ENCODE results near the gene WDR44. TPM values are rescaled to one million over a fixed set of nuclear protein-coding genes. Genes with fewer than 3 reads are reported as not detected.

The WDR44 gene
- total and polyA plus RNA-seq, 2 of the 13 experiments (the other 11 are each of a cell fraction or from before 2014, with no cell fraction given) = 2.2 to 4.3 TPM

DNA sequence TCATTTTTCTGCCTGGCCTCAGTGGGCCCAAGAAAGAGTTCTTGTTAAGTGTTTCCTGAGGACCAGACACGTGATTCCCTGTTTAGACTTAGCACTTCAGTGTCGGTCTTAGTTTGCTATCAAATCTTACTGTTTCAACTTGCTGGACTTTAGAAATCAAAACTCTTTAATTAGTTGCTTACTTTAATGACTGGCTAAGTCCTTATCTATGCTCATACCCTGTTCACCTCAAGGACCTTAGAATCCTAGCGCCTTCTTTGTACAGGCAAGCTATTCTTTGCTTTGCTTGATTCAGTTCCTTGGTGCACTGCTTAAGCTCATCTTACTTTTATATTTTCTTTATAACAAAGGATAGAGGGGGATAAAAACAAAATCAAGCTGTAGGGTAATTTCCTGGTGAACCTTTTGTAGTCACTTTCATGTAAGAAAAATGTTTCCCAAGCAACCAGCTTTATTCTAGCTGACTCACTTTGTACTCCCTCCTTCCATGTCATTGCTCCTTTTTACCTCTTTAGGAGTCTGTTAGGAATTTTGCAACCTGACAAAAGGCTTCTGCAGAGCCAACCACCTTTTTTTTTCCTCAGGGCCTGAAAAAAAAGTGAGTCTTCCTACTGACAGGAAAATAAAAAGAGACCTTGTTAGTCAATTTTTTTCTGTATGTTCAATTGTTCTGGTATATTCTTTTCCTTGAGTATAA lies 14.7 kb downstream of the WDR44 start (continued):
- no peak for TF ChIP-seq GMEB1 (CRISPR knock-in tag; IDR thresholded peaks at IDR 0.05; ENCODE audit: borderline replicate concordance)
- no peak for TF ChIP-seq ISL2 (CRISPR knock-in tag; IDR thresholded peaks at IDR 0.05)
- no peak for TF ChIP-seq ZIK1 (CRISPR knock-in tag; IDR thresholded peaks at IDR 0.05; ENCODE audit: borderline replicate concordance, low read depth)

DNA sequence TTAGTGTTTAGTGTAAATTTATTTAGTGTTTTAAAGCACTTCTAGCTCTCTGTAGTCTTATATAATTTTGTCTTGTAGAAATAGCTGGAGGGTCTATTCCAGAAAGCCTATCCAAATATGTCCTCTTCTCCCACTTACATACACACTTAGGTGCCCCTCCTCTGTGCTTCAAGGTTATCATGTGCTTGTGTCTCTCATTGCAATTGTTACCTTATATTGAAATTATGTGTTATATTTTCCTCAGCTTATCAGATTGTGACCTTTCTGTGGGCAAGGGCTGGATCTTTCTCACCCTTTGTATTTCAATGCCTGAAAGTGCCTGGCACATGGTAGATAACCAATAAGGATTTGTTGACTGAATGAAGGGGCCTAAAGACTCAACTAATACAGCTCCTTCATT lies 18.4 kb downstream of the WDR44 start:
- Histone ChIP-seq H3K4me3 (replicated peaks in 1 of 3; ENCODE audit: insufficient read depth in 1 of 3, low read depth in 2 of 3, low read length in 3 of 3) (no peak overlapping the region), H3K36me3 (replicated peaks in 1 of 2; ENCODE audit: control insufficient read depth in 1 of 2, insufficient read depth in 2 of 2, low read length in 2 of 2) (no peaks in the 10 kb centered on the region), H3K4me2 (ENCODE audit: low read depth, low read length) (no peak overlapping the region), H3K9ac (ENCODE audit: insufficient read depth, low read depth, low read length) (no peak overlapping the region), H3K79me2 (ENCODE audit: insufficient read depth, low read length) (peaks cover 2% of the 10 kb centered on the region), H3K9me3 (ENCODE audit: low read length) (no peaks in the 10 kb centered on the region), H3K27ac (ENCODE audit: extremely low read length, insufficient read depth, low read length) (no peak overlapping the region), H4K20me1 (ENCODE audit: insufficient read depth, low read length) (no peaks in the 10 kb centered on the region), H3K4me1 (ENCODE audit: insufficient read depth, low read length) (no peaks in the 10 kb centered on the region), H3K27me3 (ENCODE audit: control insufficient read depth in 1 of 2, insufficient read depth in 2 of 2, low read length in 2 of 2) (no peaks in the 10 kb centered on the region), H2AFZ (ENCODE audit: low read length) (no peak overlapping the region)
- no peak for FAIRE-seq
- no TSS peak for BruUV-seq (replicated peaks)
- no peak for DNase-seq (ENCODE audit: low spot score)
- intact Hi-C loops (cut with micrococcal nuclease; ENCODE audit: unreplicated experiment) = no loop called here
- ChIA-PET POLR2A (interaction anchor here (0.7 kb wide), 1 partner anchor 18 kb away, joined by 3 read pairs; the partner anchor contains the start of gene WDR44), CTCF (ENCODE audit: low intra/inter-chr PET ratio, low total read pairs) (no interaction called here)
- in situ Hi-C loops (cut with HindIII; ENCODE audit: extremely low pct_ligation_motif_present, low pct_unique_long_range_greater_than_20kb) = no loop called here
- no peak for ATAC-seq
- TF ChIP-seq HMGXB4 (CRISPR knock-in tag; IDR thresholded peaks at IDR 0.05; ENCODE audit: borderline replicate concordance in 1 of 2, low read depth in 1 of 2) (no peak), YEATS2 (CRISPR knock-in tag; IDR thresholded peaks at IDR 0.05; ENCODE audit: borderline replicate concordance) (no peak), DDIT3 (CRISPR knock-in tag; IDR thresholded peaks at IDR 0.05) (no peak), ZNF75D (CRISPR knock-in tag; IDR thresholded peaks at IDR 0.05; ENCODE audit: borderline replicate concordance) (no peak), FOXP1 (IDR thresholded peaks at IDR 0.05) (no peak), FOXP1 (CRISPR knock-in tag; IDR thresholded peaks at IDR 0.05) (no peak), RAD21 (CRISPR knock-in tag; IDR thresholded peaks at IDR 0.05) (no peak), ZNF768 (CRISPR knock-in tag; IDR thresholded peaks at IDR 0.05) (no peak), ZNF747 (CRISPR knock-in tag; IDR thresholded peaks at IDR 0.05; ENCODE audit: borderline replicate concordance) (no peak), PAWR (CRISPR knock-in tag; IDR thresholded peaks at IDR 0.05; ENCODE audit: borderline replicate concordance) (no peak), ZNF17 (CRISPR knock-in tag; IDR thresholded peaks at IDR 0.05) (no peak), SMARCC2 (IDR thresholded peaks at IDR 0.05) (no peak), BHLHE40 (IDR thresholded peaks at IDR 0.05; ENCODE audit: low read length) (no peak), SMAD9 (CRISPR knock-in tag; IDR thresholded peaks at IDR 0.05) (no peak)
- TF ChIP-seq, protein P1, sequence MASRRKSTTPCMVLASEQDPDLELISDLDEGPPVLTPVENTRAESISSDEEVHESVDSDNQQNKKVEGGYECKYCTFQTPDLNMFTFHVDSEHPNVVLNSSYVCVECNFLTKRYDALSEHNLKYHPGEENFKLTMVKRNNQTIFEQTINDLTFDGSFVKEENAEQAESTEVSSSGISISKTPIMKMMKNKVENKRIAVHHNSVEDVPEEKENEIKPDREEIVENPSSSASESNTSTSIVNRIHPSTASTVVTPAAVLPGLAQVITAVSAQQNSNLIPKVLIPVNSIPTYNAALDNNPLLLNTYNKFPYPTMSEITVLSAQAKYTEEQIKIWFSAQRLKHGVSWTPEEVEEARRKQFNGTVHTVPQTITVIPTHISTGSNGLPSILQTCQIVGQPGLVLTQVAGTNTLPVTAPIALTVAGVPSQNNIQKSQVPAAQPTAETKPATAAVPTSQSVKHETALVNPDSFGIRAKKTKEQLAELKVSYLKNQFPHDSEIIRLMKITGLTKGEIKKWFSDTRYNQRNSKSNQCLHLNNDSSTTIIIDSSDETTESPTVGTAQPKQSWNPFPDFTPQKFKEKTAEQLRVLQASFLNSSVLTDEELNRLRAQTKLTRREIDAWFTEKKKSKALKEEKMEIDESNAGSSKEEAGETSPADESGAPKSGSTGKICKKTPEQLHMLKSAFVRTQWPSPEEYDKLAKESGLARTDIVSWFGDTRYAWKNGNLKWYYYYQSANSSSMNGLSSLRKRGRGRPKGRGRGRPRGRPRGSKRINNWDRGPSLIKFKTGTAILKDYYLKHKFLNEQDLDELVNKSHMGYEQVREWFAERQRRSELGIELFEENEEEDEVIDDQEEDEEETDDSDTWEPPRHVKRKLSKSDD (CRISPR knock-in tag; IDR thresholded peaks at IDR 0.05; ENCODE audit: low read depth) = no peak

All from HepG2 (cell line).